HCT116 (cell line): ENCODE results near the gene TAF4. TPM values are rescaled to one million over a fixed set of nuclear protein-coding genes. Genes with fewer than 3 reads are reported as not detected.

Source experiments
- ATAC-seq: fragments of 200-7000 bp; cut with Tn5 transposase; 2 replicates; pipeline ENCODE4 v1.9.1; 2020; ENCODE audit warnings: mild to moderate bottlenecking, moderate library complexity
- BruUV-seq: library from RNA; stranded (reverse); fragments of 400-500 nt; replicated peaks from 2 replicates; lab custom pipeline; 2021; lab: Mats Ljungman, UMichigan
- CTCF ChIA-PET: fragments of 300-600 bp; sonication (Branson Sonifier 250); formaldehyde crosslinking; loops from one replicate; lab custom pipeline; 2021; ENCODE audit warnings: antibody characterized with exemption; lab: Charles Lee
- POLR2A ChIA-PET: fragments of 300-600, 350-600 bp; sonication (Branson Sonifier 250); formaldehyde crosslinking; loops from one replicate; lab custom pipeline; 2021; ENCODE audit warnings: antibody characterized with exemption; lab: Charles Lee
- RAD21 ChIA-PET, 2 experiments: fragments of 300-600 bp; sonication (Branson Sonifier 250); formaldehyde crosslinking; loops; one replicate each; lab custom pipeline; 2023; ENCODE audit warnings: low total read pairs in 2 of 2; ENCODE audit not compliant: uncharacterized antibody in 2 of 2, unreplicated experiment in 2 of 2, low non-redundant PET in 1 of 2; lab: Charles Lee
- DNase-seq: peaks from one replicate; pipeline ENCODE4 v3.0.0-alpha.2; 2010; ENCODE audit warnings: low read depth, low spot score
- H2AFZ ChIP-seq: fragments of 200-600 bp; shearing (Covaris generic), sonication (generic); 2 replicates; pipeline ENCODE4 v1.6.1; 2017; ENCODE audit warnings: low read depth, mixed run types, mixed read lengths, antibody characterized with exemption, low read length; ENCODE audit not compliant: poor library complexity, severe bottlenecking
- H3K27ac ChIP-seq: 2 replicates; pipeline ENCODE4 v1.5.1; 2012; ENCODE audit warnings: low read depth, low read length
- H3K27me3 ChIP-seq: fragments of 200-600 bp; sonication (generic); 2 replicates; pipeline ENCODE4 v1.6.1; 2016; ENCODE audit warnings: mixed run types, low read length, mixed read lengths; ENCODE audit not compliant: insufficient read depth
- H3K36me3 ChIP-seq, 2 experiments: fragments of 200-500 bp in 1 of 2; fragments of 200-600 bp in 1 of 2; sonication (Bioruptor generic) in 1 of 2; sonication (generic) in 1 of 2; 2 replicates each; pipeline versions ENCODE4 v1.5.1 to v1.6.1; 2014 to 2016; ENCODE audit warnings: low read length in 2 of 2, inconsistent platforms in 1 of 2, mixed read lengths in 1 of 2, mixed run types in 1 of 2; ENCODE audit not compliant: insufficient read depth in 2 of 2, control insufficient read depth in 1 of 2
- H3K4me1 ChIP-seq, 2 experiments: fragments of 200-600 bp in 1 of 2; sonication (generic) in 1 of 2; 2 replicates each; pipeline versions ENCODE4 v1.5.1 to v1.6.1; 2012 to 2017; ENCODE audit warnings: low read length in 2 of 2, inconsistent platforms in 1 of 2, mild to moderate bottlenecking in 1 of 2, mixed read lengths in 1 of 2, mixed run types in 1 of 2, moderate library complexity in 1 of 2; ENCODE audit not compliant: insufficient read depth in 2 of 2, control insufficient read depth in 1 of 2
- H3K4me2 ChIP-seq: fragments of 200-600 bp; sonication (generic); 2 replicates; pipeline ENCODE4 v1.6.1; 2017; ENCODE audit warnings: mixed run types, low read length, mixed read lengths
- H3K4me3 ChIP-seq, 2 experiments: fragments of 200-600 bp in 1 of 2; sonication (generic) in 1 of 2; replicated peaks in 1 of 2; 2 replicates each; pipeline ENCODE4 v1.5.1; 2011 to 2016; ENCODE audit warnings: low read length in 2 of 2, control low read depth in 1 of 2, low read depth in 1 of 2, mild to moderate bottlenecking in 1 of 2, mixed read lengths in 1 of 2, mixed run types in 1 of 2
- H3K79me2 ChIP-seq: fragments of 200-600 bp; sonication (generic); 2 replicates; pipeline ENCODE4 v1.6.1; 2017; ENCODE audit warnings: mild to moderate bottlenecking, mixed run types, low read length, moderate library complexity, mixed read lengths; ENCODE audit not compliant: insufficient read depth
- H3K9ac ChIP-seq: fragments of 200-600 bp; sonication (generic); 2 replicates; pipeline ENCODE4 v1.6.1; 2016; ENCODE audit warnings: low read length, mixed read lengths
- H3K9me2 ChIP-seq: fragments of 200-600 bp; sonication (generic), shearing (Covaris generic); 2 replicates; pipeline ENCODE4 v1.6.1; 2017; ENCODE audit warnings: mixed run types, mild to moderate bottlenecking, moderate library complexity; ENCODE audit not compliant: insufficient read depth
- H3K9me3 ChIP-seq, 2 experiments: fragments of 200-500 bp in 1 of 2; fragments of 200-600 bp in 1 of 2; sonication (Bioruptor generic) in 1 of 2; sonication (generic) in 1 of 2; 2 replicates each; pipeline ENCODE4 v1.6.1; 2014 to 2017; ENCODE audit warnings: low read length in 2 of 2, mixed read lengths in 2 of 2, inconsistent platforms in 1 of 2, low read depth in 1 of 2, mild to moderate bottlenecking in 1 of 2, mixed run types in 1 of 2, moderate library complexity in 1 of 2; ENCODE audit not compliant: control insufficient read depth in 1 of 2, insufficient read depth in 1 of 2
- H4K20me1 ChIP-seq: fragments of 200-600 bp; sonication (generic), shearing (Covaris generic); 2 replicates; pipeline ENCODE4 v1.6.1; 2017; ENCODE audit warnings: mixed run types, mild to moderate bottlenecking, moderate library complexity; ENCODE audit not compliant: insufficient read depth
- ELF1 ChIP-seq: IDR thresholded peaks from 2 replicates; pipeline ENCODE4 v1.6.1; 2012; ENCODE audit warnings: low read depth, borderline replicate concordance
- EZH2 ChIP-seq: fragments of 200-600 bp; sonication (generic); IDR thresholded peaks from 2 replicates; pipeline ENCODE4 v1.6.1; 2017; ENCODE audit warnings: antibody characterized with exemption, mixed run types
- JUND ChIP-seq: IDR thresholded peaks from 2 replicates; pipeline ENCODE4 v1.6.1; 2012
- RAD21 ChIP-seq: IDR thresholded peaks from 2 replicates; pipeline ENCODE4 v1.6.1; 2012; ENCODE audit warnings: low read depth, mild to moderate bottlenecking
- SIN3A ChIP-seq: IDR thresholded peaks from 2 replicates; pipeline ENCODE4 v1.6.1; 2012; ENCODE audit warnings: low read depth
- YY1 ChIP-seq: IDR thresholded peaks from 2 replicates; pipeline ENCODE4 v1.6.1; 2011; ENCODE audit warnings: low read length, low read depth, moderate library complexity, mild to moderate bottlenecking; ENCODE audit not compliant: insufficient replicate concordance; ENCODE audit errors: extremely low read depth
- ZFX ChIP-seq: fragments of 450-650 bp; IDR thresholded peaks from 2 replicates; pipeline ENCODE4 v1.6.1; 2017
- intact Hi-C: fragments of 100-400 bp; cut with micrococcal nuclease; formaldehyde crosslinking; loops from 2 replicates; pipeline ENCODE4 v1.10.0; 2022
- total RNA-seq: library from RNA; stranded (reverse); gene quantifications from one replicate; pipeline ENCODE4 v1.2.1, GENCODE V29; 2021; ENCODE audit not compliant: unreplicated experiment
- TF ChIP-seq, protein P1 (sequence below): IDR thresholded peaks from 2 replicates; pipeline ENCODE4 v1.6.1; 2011; ENCODE audit warnings: mild to moderate bottlenecking, low read length, moderate library complexity; ENCODE audit not compliant: insufficient replicate concordance; ENCODE audit errors: extremely low read depth
- TF ChIP-seq, protein P2 (sequence below): IDR thresholded peaks from 2 replicates; pipeline ENCODE4 v1.6.1; 2012
- TF ChIP-seq, protein P3 (sequence below): IDR thresholded peaks from 2 replicates; pipeline ENCODE4 v1.6.1; 2012

The TAF4 gene
- total RNA-seq, 1 experiment from 2014 or later = 26.8 TPM

DNA sequence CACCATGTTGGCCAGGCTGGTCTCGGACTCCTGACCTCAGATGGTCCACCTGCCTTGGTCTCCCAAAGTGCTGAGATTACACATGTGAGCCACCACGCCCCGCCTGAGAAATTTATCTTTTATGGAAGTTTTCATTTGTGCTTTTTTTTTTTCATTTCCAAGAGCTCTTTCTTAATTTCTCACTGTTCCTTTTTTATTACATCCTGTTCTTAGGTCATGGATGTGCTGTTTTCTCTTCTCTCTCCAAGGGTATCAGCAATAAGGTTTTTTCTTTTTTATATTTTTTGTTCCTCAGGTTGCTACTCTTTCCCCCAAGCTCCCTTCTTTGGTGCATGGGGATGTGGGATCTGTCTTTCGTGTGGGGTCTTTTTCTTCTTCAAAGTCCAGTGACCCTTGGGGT, 35.4 kb upstream of the TAF4 start:
- no peak for DNase-seq

More for the DNA sequence above, 35.4 kb upstream of the TAF4 start:
- Histone ChIP-seq H3K9ac (no peak overlapping the region), H2AFZ (no peak overlapping the region), H3K9me2 (no peaks in the 10 kb centered on the region), H3K36me3 (no peaks in the 10 kb centered on the region), H3K4me1 (peaks cover 0 to 7% of the 10 kb centered on the region in 2 experiments; a peak in 2 of 4 replicates), H3K4me3 (no peak overlapping the region), H3K9me3 (no peaks in the 10 kb centered on the region), H4K20me1 (no peaks in the 10 kb centered on the region), H3K4me2 (no peak overlapping the region), H3K79me2 (no peaks in the 10 kb centered on the region), H3K27me3 (no peaks in the 10 kb centered on the region), H3K27ac (no peak overlapping the region)
- POLR2A ChIA-PET = no interaction called here
- BruUV-seq = no TSS peak
- TF ChIP-seq ELF1 (no peak), YY1 (no peak), EZH2 (no peak), RAD21 (no peak), JUND (no peak), ZFX (no peak), SIN3A (no peak)
- TF ChIP-seq, protein P1, sequence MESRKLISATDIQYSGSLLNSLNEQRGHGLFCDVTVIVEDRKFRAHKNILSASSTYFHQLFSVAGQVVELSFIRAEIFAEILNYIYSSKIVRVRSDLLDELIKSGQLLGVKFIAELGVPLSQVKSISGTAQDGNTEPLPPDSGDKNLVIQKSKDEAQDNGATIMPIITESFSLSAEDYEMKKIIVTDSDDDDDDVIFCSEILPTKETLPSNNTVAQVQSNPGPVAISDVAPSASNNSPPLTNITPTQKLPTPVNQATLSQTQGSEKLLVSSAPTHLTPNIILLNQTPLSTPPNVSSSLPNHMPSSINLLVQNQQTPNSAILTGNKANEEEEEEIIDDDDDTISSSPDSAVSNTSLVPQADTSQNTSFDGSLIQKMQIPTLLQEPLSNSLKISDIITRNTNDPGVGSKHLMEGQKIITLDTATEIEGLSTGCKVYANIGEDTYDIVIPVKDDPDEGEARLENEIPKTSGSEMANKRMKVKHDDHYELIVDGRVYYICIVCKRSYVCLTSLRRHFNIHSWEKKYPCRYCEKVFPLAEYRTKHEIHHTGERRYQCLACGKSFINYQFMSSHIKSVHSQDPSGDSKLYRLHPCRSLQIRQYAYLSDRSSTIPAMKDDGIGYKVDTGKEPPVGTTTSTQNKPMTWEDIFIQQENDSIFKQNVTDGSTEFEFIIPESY = no peak
- TF ChIP-seq, protein P2, sequence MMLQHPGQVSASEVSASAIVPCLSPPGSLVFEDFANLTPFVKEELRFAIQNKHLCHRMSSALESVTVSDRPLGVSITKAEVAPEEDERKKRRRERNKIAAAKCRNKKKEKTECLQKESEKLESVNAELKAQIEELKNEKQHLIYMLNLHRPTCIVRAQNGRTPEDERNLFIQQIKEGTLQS = no peak
- TF ChIP-seq, protein P3, sequence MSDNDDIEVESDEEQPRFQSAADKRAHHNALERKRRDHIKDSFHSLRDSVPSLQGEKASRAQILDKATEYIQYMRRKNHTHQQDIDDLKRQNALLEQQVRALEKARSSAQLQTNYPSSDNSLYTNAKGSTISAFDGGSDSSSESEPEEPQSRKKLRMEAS = no peak
- RAD21 ChIA-PET = no interaction called here
- intact Hi-C loops = no loop called here
- CTCF ChIA-PET = no interaction called here
- no peak for ATAC-seq
